Osteoblast (primary cell): Measurements from ENCODE around the gene ECE2. TPM values are rescaled to one million over a fixed set of nuclear protein-coding genes. Genes with fewer than 3 reads are reported as not detected.

Source experiments
- DNase-seq: peaks from one replicate; pipeline ENCODE4 v3.0.0; 2011; ENCODE audit warnings: low spot score, mixed read lengths; ENCODE audit not compliant: insufficient read length; ENCODE audit errors: missing footprints
- H2AFZ ChIP-seq: 2 replicates; pipeline ENCODE4 v1.6.0; 2011; ENCODE audit warnings: mild to moderate bottlenecking, low read length
- H3K27ac ChIP-seq: 2 replicates; pipeline ENCODE4 v1.5.1; 2011; ENCODE audit warnings: mild to moderate bottlenecking, low read depth, low read length, moderate library complexity
- H3K27me3 ChIP-seq: 2 replicates; pipeline ENCODE4 v1.6.0; 2012; ENCODE audit warnings: mild to moderate bottlenecking, control low read depth, inconsistent platforms, low read length, moderate library complexity; ENCODE audit not compliant: insufficient read depth
- H3K36me3 ChIP-seq: 2 replicates; pipeline ENCODE4 v1.5.1; 2011; ENCODE audit warnings: mild to moderate bottlenecking, low read length, control low read depth, moderate library complexity; ENCODE audit not compliant: insufficient read depth
- H3K4me1 ChIP-seq: 2 replicates; pipeline ENCODE4 v1.5.1; 2011; ENCODE audit warnings: mild to moderate bottlenecking, low read length, control low read depth, moderate library complexity; ENCODE audit not compliant: insufficient read depth
- H3K4me2 ChIP-seq: 2 replicates; pipeline ENCODE4 v1.6.0; 2011; ENCODE audit warnings: mild to moderate bottlenecking, low read length; ENCODE audit not compliant: insufficient read depth
- H3K4me3 ChIP-seq: fragments of 200-600 bp; sonication (generic); 3 replicates; pipeline ENCODE4 v1.5.1; 2012; ENCODE audit warnings: mild to moderate bottlenecking, low read length, inconsistent platforms; ENCODE audit not compliant: insufficient read depth
- H3K79me2 ChIP-seq: 2 replicates; pipeline ENCODE4 v1.6.0; 2012; ENCODE audit warnings: mild to moderate bottlenecking, low read length, control low read depth, inconsistent platforms; ENCODE audit not compliant: insufficient read depth
- H3K9me3 ChIP-seq: 2 replicates; pipeline ENCODE4 v1.5.1; 2011; ENCODE audit warnings: low read depth, low read length, control low read depth
- H4K20me1 ChIP-seq: 2 replicates; pipeline ENCODE4 v1.6.0; 2012; ENCODE audit warnings: mild to moderate bottlenecking, low read length, control low read depth; ENCODE audit not compliant: insufficient read depth
- CTCF ChIP-seq: IDR thresholded peaks from 2 replicates; pipeline ENCODE4 v1.5.1; 2011; ENCODE audit warnings: mild to moderate bottlenecking, low read depth, low read length, moderate library complexity; ENCODE audit errors: extremely low read depth
- total RNA-seq: library from RNA; depleted of rRNA; stranded (reverse); fragments of >200 nt; gene quantifications from 2 replicates; pipeline ENCODE4 v1.2.3, GENCODE V29; 2012

Gene ECE2
- total RNA-seq, 1 donor = not detected

DNA sequence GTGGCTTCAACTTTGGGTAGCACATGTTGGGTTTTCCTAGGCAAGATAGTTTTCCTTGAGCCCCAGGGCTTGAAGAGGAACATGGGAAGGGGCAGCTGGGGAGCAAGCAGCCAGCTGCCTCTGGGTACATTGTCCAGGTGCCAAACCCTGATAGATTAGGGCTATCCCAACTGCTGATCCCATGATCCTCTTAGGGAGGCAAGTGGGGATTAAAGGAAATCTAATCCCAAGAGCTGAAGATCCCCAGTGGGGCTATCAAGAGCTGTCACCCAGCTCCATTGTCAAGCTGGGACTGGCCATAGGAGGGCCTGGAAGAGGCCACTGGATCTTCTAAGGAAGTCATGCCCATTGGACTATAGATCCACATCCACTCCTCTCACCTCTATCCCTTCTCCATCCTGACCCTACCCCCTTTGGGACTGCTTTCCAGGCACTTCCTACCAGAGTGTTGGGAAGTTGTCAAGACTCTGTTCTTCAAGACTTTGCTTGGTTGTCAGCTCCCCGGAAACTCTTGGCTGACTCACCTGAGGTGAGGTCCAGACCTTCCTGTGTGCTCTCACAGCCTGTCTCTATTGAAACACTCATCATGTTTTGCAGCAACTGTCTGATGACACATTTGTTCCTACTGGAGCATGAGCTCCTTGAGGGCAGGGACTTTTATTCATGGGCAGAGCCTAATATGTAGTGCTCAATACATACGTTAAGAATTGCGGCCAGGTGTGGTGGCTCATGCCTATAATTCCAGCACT lies 20.4 kb upstream of the ECE2 start:
- Histone ChIP-seq H2AFZ (no peak overlapping the region), H3K36me3 (no peaks in the 10 kb centered on the region), H3K79me2 (no peaks in the 10 kb centered on the region), H3K9me3 (no peaks in the 10 kb centered on the region), H3K4me3 (no peak overlapping the region), H3K27ac (no peak overlapping the region), H3K27me3 (peaks cover 13% of the 10 kb centered on the region), H3K4me1 (peaks cover under 1% of the 10 kb centered on the region), H4K20me1 (peaks cover 26% of the 10 kb centered on the region), H3K4me2 (no peak overlapping the region)
- no peak for TF ChIP-seq CTCF
- peak; percentile 73 for DNase-seq

DNA sequence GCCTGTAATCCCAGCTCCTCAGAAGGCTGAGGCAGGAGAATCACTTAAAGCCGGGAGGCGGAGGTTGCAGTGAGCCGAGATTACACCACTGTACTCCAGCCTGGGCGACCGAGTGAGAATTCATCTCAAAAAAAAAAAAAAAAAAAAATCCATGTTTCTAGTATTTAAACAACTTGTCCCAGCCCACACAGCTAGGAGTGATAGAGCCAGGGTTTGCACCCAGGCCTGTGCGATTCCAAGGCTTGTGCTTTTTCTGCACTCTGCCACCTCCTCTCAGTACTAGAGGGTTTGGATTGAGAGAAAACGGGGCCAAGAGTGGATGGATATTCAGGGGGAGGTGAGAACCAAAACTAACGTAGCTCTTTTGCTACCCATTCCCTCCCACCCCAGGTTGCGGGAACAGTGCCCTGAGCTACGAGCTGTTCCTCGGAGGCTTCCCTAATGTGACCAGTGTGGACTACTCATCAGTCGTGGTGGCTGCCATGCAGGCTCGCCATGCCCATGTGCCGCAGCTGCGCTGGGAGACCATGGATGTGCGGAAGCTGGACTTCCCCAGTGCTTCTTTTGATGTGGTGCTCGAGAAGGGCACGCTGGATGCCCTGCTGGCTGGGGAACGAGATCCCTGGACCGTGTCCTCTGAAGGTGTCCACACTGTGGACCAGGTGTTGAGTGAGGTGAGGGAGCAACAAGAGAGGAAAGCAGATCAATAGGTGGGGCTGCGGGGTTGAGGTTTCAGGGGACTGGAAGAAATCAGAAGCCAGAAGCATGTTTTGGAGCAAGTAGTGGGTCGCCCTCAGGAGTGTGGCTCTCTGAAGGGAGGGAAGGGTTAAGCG lies 18.5 kb upstream of the ECE2 start:
- no peak overlapping the region for H3K4me2 ChIP-seq
- H3K27ac ChIP-seq = no peak overlapping the region
- H2AFZ ChIP-seq = no peak overlapping the region
- peak; percentile 77 for DNase-seq
- H3K79me2 ChIP-seq = no peaks in the 10 kb centered on the region
- no peak for TF ChIP-seq CTCF
- no peaks in the 10 kb centered on the region for H3K36me3 ChIP-seq
- peaks cover 28% of the 10 kb centered on the region for H4K20me1 ChIP-seq
- H3K4me3 ChIP-seq = no peak overlapping the region
- peaks cover 3% of the 10 kb centered on the region for H3K4me1 ChIP-seq
- peaks cover 24% of the 10 kb centered on the region for H3K27me3 ChIP-seq
- no peaks in the 10 kb centered on the region for H3K9me3 ChIP-seq

- no peak overlapping the region for H3K27ac ChIP-seq
- peak; percentile 69 for DNase-seq
- TF ChIP-seq CTCF = no peak
- H4K20me1 ChIP-seq = peaks cover 28% of the 10 kb centered on the region
- H3K4me1 ChIP-seq = peaks cover 3% of the 10 kb centered on the region
- no peaks in the 10 kb centered on the region for H3K9me3 ChIP-seq
- H3K36me3 ChIP-seq = no peaks in the 10 kb centered on the region
- H3K4me3 ChIP-seq = no peak overlapping the region
- H3K79me2 ChIP-seq = no peaks in the 10 kb centered on the region
- H2AFZ ChIP-seq = no peak overlapping the region
- peaks cover 32% of the 10 kb centered on the region for H3K27me3 ChIP-seq
- H3K4me2 ChIP-seq = no peak overlapping the region
These were observed 16.9 kb upstream of the ECE2 start for GRCh38 chr3:184258926-184259325.

DNA sequence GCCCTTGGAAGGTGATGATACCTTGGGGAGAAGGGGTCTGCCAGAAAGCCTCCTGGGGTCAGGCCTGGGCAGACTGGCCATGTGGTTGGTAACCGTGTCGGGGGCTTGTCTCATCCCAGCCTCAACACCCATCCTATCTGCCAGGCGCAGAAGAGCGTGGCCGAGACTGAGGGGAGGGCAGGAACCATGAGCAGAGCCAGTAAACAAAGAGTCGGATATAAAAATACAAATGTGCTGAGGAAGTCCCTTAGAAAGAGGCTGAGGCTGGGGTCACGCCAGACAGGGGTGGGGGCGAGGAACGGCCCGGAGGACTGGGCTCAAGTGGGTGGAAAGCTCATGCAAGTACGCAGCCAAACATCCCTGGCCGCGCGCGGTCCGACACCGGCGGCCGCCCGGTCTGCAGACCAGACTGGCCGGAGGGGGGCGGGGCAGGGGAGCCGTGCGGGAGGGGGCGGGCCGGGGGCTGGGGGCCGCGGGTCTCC lies 16.4 kb upstream of the ECE2 start:
- TF ChIP-seq CTCF = no peak
- no peak overlapping the region for H3K4me3 ChIP-seq
- H3K79me2 ChIP-seq = no peaks in the 10 kb centered on the region
- DNase-seq = peak; percentile 76
- H3K27ac ChIP-seq = no peak overlapping the region
- no peak overlapping the region for H3K4me2 ChIP-seq
- H3K36me3 ChIP-seq = no peaks in the 10 kb centered on the region
- peaks cover 32% of the 10 kb centered on the region for H3K27me3 ChIP-seq
- peaks cover 28% of the 10 kb centered on the region for H4K20me1 ChIP-seq
- H3K9me3 ChIP-seq = no peaks in the 10 kb centered on the region
- no peak overlapping the region for H2AFZ ChIP-seq
- H3K4me1 ChIP-seq = peaks cover 3% of the 10 kb centered on the region
